C4-2B (cell line): ENCODE measurements around the gene SUSD4.

ENCODE experiments used
- CTCF ChIP-seq: fragments of 450-650 bp; conservative IDR thresholded peaks from 2 replicates; pipeline ENCODE4 v1.5.1; 2017; ENCODE audit warnings: mild to moderate bottlenecking
- ZFX ChIP-seq: fragments of 450-650 bp; IDR thresholded peaks from 2 replicates; pipeline ENCODE4 v1.6.1; 2017

GRCh38 chr1:223319398-223319797 lies 44.6 kb downstream of the SUSD4 start:
- TF ChIP-seq CTCF: no peak
- TF ChIP-seq ZFX: no peak
